Measurements from ENCODE around the gene GNAS. TPM values are rescaled to one million over a fixed set of nuclear protein-coding genes. Genes with fewer than 3 reads are reported as not detected.

GNAS gene
- total and polyA plus RNA-seq, 10 donors = 722 to 854 (median 770) TPM

GRCh38 chr20:58888521-58889333 lies 36.2 kb downstream of the GNAS start:
- DNase-seq = peak; percentile 95
- Histone ChIP-seq H3K4me1 (peaks cover 9 to 44% (median 23%) of the 10 kb centered on the region in 6 donors), H3K4me3 (peak overlapping the region; percentile 52 to 87 (median 63)), H3K36me3 (no peaks in the 10 kb centered on the region), H3K27ac (peak overlapping the region; percentile 50 to 99 (median 98)), H3K27me3 (replicated peaks in 1 of 7) (no peaks in the 10 kb centered on the region), H3K9me3 (no peaks in the 10 kb centered on the region)
- TF ChIP-seq POLR2A (IDR thresholded peaks at IDR 0.05) (peak; percentile 76 to 95 (median 95)), POLR2AphosphoS5 (IDR thresholded peaks at IDR 0.05) (peak; percentile 98 to 99 (median 98))
- TF ChIP-seq, protein P1, sequence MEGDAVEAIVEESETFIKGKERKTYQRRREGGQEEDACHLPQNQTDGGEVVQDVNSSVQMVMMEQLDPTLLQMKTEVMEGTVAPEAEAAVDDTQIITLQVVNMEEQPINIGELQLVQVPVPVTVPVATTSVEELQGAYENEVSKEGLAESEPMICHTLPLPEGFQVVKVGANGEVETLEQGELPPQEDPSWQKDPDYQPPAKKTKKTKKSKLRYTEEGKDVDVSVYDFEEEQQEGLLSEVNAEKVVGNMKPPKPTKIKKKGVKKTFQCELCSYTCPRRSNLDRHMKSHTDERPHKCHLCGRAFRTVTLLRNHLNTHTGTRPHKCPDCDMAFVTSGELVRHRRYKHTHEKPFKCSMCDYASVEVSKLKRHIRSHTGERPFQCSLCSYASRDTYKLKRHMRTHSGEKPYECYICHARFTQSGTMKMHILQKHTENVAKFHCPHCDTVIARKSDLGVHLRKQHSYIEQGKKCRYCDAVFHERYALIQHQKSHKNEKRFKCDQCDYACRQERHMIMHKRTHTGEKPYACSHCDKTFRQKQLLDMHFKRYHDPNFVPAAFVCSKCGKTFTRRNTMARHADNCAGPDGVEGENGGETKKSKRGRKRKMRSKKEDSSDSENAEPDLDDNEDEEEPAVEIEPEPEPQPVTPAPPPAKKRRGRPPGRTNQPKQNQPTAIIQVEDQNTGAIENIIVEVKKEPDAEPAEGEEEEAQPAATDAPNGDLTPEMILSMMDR (IDR thresholded peaks at IDR 0.05 in 8 of 11, conservative IDR thresholded peaks at IDR 0.05 in 3 of 11) = no peak
- intact Hi-C loops (cut with DNase I; ENCODE audit: low total_unique reads) = loop anchor here (10.0 kb wide), 1 partner anchor 156 kb away; the partner anchor contains the start of gene PRELID3B
- 36 to 73% (median 48%) methylated on average over 62 to 101 of the region's 101 CpGs for WGBS, 5 donors

DNA sequence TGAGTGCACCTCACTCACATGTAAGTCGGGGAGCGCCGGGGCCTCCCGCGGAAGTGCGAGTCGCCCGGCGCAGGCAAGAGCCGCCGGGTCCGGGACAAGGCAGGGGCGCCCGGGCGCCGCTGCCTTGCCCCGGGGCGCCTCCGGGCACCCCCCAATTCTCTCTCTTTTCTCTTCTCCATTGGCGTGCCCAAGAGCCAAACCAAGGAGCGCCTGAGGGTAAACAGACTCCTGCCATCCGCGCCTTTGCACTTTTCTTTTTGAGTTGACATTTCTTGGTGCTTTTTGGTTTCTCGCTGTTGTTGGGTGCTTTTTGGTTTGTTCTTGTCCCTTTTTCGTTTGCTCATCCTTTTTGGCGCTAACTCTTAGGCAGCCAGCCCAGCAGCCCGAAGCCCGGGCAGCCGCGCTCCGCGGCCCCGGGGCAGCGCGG lies 36.8 kb downstream of the GNAS start:
- Histone ChIP-seq H3K4me3 (peak overlapping the region; percentile 52 to 87 (median 63)), H3K9me3 (no peaks in the 10 kb centered on the region), H3K4me1 (peaks cover 15 to 50% (median 29%) of the 10 kb centered on the region in 6 donors), H3K27ac (peak overlapping the region; percentile 50 to 99 (median 98)), H3K27me3 (replicated peaks in 1 of 7) (no peaks in the 10 kb centered on the region), H3K36me3 (no peaks in the 10 kb centered on the region)
- 38 to 56% (median 41%) methylated on average over 22 to 35 of the region's 35 CpGs for WGBS, 5 donors
- intact Hi-C loops (cut with DNase I; ENCODE audit: low total_unique reads) = loop anchor here (10.0 kb wide), 1 partner anchor 155 kb away; the partner anchor contains the start of gene PRELID3B
- no peak for DNase-seq
- TF ChIP-seq, protein P1 (IDR thresholded peaks at IDR 0.05 in 8 of 11, conservative IDR thresholded peaks at IDR 0.05 in 3 of 11) = no peak
- no peak for TF ChIP-seq POLR2A (IDR thresholded peaks at IDR 0.05)
- no peak for TF ChIP-seq POLR2AphosphoS5 (IDR thresholded peaks at IDR 0.05)

- peak; percentile 87 for DNase-seq
- WGBS, 5 donors = 22 to 45% (median 36%) methylated on average over 70 to 91 of the region's 91 CpGs
- TF ChIP-seq, protein P1 (IDR thresholded peaks at IDR 0.05 in 8 of 11, conservative IDR thresholded peaks at IDR 0.05 in 3 of 11) = no peak
- no peak for TF ChIP-seq POLR2AphosphoS5 (IDR thresholded peaks at IDR 0.05)
- no peaks in the 10 kb centered on the region for H3K9me3 ChIP-seq
- peak overlapping the region; percentile 52 to 87 (median 63) for H3K4me3 ChIP-seq
- H3K36me3 ChIP-seq = no peaks in the 10 kb centered on the region
- H3K27ac ChIP-seq = peak overlapping the region; percentile 89 to 99 (median 98)
- intact Hi-C loops (cut with DNase I; ENCODE audit: low total_unique reads) = loop anchor here (10.0 kb wide), 2 partner anchors 115 to 155 kb away; partner anchors contain the start of genes CTSZ and PRELID3B
- H3K27me3 ChIP-seq (replicated peaks in 1 of 7) = no peaks in the 10 kb centered on the region
- peaks cover 21 to 56% (median 35%) of the 10 kb centered on the region in 6 donors for H3K4me1 ChIP-seq
Observed at GRCh38 chr20:58889798-58890517, 37.4 kb downstream of the GNAS start.
